Brain microvascular endothelial cell (primary cell): ENCODE measurements around the gene NRBP1.

Experiments used
- DNase-seq: peaks from one replicate; pipeline ENCODE4 v3.0.0-alpha.2; 2020
- H3K27ac ChIP-seq: fragments of 250-450 bp; sonication (Bioruptor Pico); 2 replicates; pipeline ENCODE4 v1.5.1; 2020; ENCODE audit warnings: mild to moderate bottlenecking, moderate library complexity
- H3K27me3 ChIP-seq: fragments of 250-450 bp; sonication (Bioruptor Pico); replicated peaks from 2 replicates; pipeline ENCODE4 v1.5.1; 2020; ENCODE audit warnings: mild to moderate bottlenecking
- H3K36me3 ChIP-seq: fragments of 250-450 bp; sonication (Bioruptor Pico); replicated peaks from 2 replicates; pipeline ENCODE4 v1.5.1; 2020; ENCODE audit warnings: mild to moderate bottlenecking
- H3K4me3 ChIP-seq: 2 replicates; pipeline ENCODE4 v1.5.1; 2011; ENCODE audit warnings: low read depth, mild to moderate bottlenecking, control low read depth, low read length, moderate library complexity
- CTCF ChIP-seq: IDR thresholded peaks from 2 replicates; pipeline ENCODE4 v1.5.1; 2011; ENCODE audit warnings: low read depth, mild to moderate bottlenecking, moderate library complexity, low read length, control low read depth, inconsistent platforms; ENCODE audit errors: missing control alignments
- in situ Hi-C: cut with HindIII; loops from 2 replicates; pipeline ENCODE4 v1.10.0; 2017; ENCODE audit warnings: low sequenced_read_pairs, low pct_ligation_motif_present

NRBP1 gene

GRCh38 chr2:27428213-27428977 is at the start of gene NRBP1:
Gene NRBP1 (plus strand): TSS chr2:27428631. CDS start chr2:27433274, 4,643 bp downstream.
- peak within 1 kb of the TSS; percentile 85 for H3K4me3 ChIP-seq
- in situ Hi-C loops, result no loop called here
- H3K27me3 ChIP-seq, result no peaks in the 10 kb centered on the region
- peak; percentile 13 for TF ChIP-seq CTCF
- H3K27ac ChIP-seq, result peak within 1 kb of the TSS; percentile 77
- DNase-seq, result peak; percentile 76
- H3K36me3 ChIP-seq, result peaks cover 4% of the 10 kb centered on the region

- Histone ChIP-seq H3K27ac (no peak overlapping the region), H3K36me3 (peaks cover 68% of the 10 kb centered on the region), H3K4me3 (no peak overlapping the region), H3K27me3 (no peaks in the 10 kb centered on the region)
- in situ Hi-C loops, result no loop called here
- TF ChIP-seq CTCF, result no peak
- no peak for DNase-seq
These were observed 49.6 kb upstream of the NRBP1 start for GRCh38 chr2:27378809-27379290.

GRCh38 chr2:27379383-27379835 is 49.0 kb upstream of the NRBP1 start:
- Histone ChIP-seq H3K36me3 (peaks cover 71% of the 10 kb centered on the region), H3K27ac (peak overlapping the region; percentile 95), H3K27me3 (no peaks in the 10 kb centered on the region), H3K4me3 (peak overlapping the region; percentile 77)
- no peak for TF ChIP-seq CTCF
- in situ Hi-C loops, result no loop called here
- DNase-seq, result no peak

- no peak for TF ChIP-seq CTCF
- H3K36me3 ChIP-seq, result peaks cover 69% of the 10 kb centered on the region
These were observed 48.4 kb upstream of the NRBP1 start for GRCh38 chr2:27379836-27380625.

GRCh38 chr2:27380626-27381545 is 47.5 kb upstream of the NRBP1 start, which contains the start of gene ZNF513:
Gene ZNF513 (minus strand): TSS chr2:27380734. CDS start chr2:27380526, 208 bp downstream.
- in situ Hi-C loops, result no loop called here
- no peak for TF ChIP-seq CTCF
- DNase-seq, result peak; percentile 93
- Histone ChIP-seq H3K27me3 (no peaks in the 10 kb centered on the region), H3K27ac (peak within 1 kb of the TSS; percentile 95), H3K4me3 (peak within 1 kb of the TSS; percentile 77), H3K36me3 (peaks cover 62% of the 10 kb centered on the region)

More at GRCh38 chr2:27379836-27380625, 48.4 kb upstream of the NRBP1 start:
- H3K4me3 ChIP-seq, result peak overlapping the region; percentile 77
- DNase-seq, result no peak
- no peaks in the 10 kb centered on the region for H3K27me3 ChIP-seq
- peak overlapping the region; percentile 95 for H3K27ac ChIP-seq
- in situ Hi-C loops, result no loop called here
